Upper lobe of left lung (tissue), 4 donors: ENCODE measurements around the gene GSG1L.

Experiments used
- CTCF ChIP-seq, 6 experiments: fragments of 450-650 bp in 4 of 6; fragments of 200-600 bp in 2 of 6; sonication (generic) in 2 of 6; IDR thresholded peaks; one replicate each; pipeline ENCODE4 v1.5.1; 2016 to 2019; ENCODE audit warnings: antibody characterized with exemption in 6 of 6
- EP300 ChIP-seq, 4 donors: sonication (generic); formaldehyde crosslinking; IDR thresholded peaks; one replicate each; pipeline ENCODE4 v1.5.1; 2017; ENCODE audit warnings: antibody characterized with exemption in 4 of 4, control low read depth in 2 of 4
- POLR2A ChIP-seq, 4 donors: fragments of 450-650 bp; IDR thresholded peaks; one replicate each; pipeline ENCODE4 v1.5.1; 2016 to 2017; ENCODE audit warnings: antibody characterized with exemption in 4 of 4, mild to moderate bottlenecking in 2 of 4
- POLR2AphosphoS5 ChIP-seq, 2 donors: sonication (generic); formaldehyde crosslinking; IDR thresholded peaks; one replicate each; pipeline ENCODE4 v1.5.1; 2017; ENCODE audit warnings: antibody characterized with exemption in 2 of 2

- TF ChIP-seq POLR2A (IDR thresholded peaks at IDR 0.05) (no peak), POLR2AphosphoS5 (IDR thresholded peaks at IDR 0.05) (no peak), CTCF (IDR thresholded peaks at IDR 0.05) (no peak), EP300 (IDR thresholded peaks at IDR 0.05) (no peak)
Measured at GRCh38 chr16:27929818-27930217, 133.7 kb downstream of the GSG1L start.
